Epithelial cell of proximal tubule (primary cell): ENCODE measurements around the gene CAMLG. TPM values are rescaled to one million over a fixed set of nuclear protein-coding genes. Genes with fewer than 3 reads are reported as not detected.

Experiments used
- DNase-seq: peaks from one replicate; pipeline ENCODE4 v3.0.0-alpha.2; 2011; ENCODE audit warnings: low read depth
- H3K4me3 ChIP-seq: 2 replicates; pipeline ENCODE4 v1.5.1; 2011; ENCODE audit warnings: low read depth, mild to moderate bottlenecking, low read length
- CTCF ChIP-seq: conservative IDR thresholded peaks from 2 replicates; pipeline ENCODE4 v1.5.1; 2012; ENCODE audit warnings: low read depth, mild to moderate bottlenecking, low read length
- total RNA-seq: library from RNA; depleted of rRNA; stranded (reverse); fragments of >200 nt; gene quantifications from 2 replicates; pipeline ENCODE4 v1.2.3, GENCODE V29; 2015

The CAMLG gene
- total RNA-seq, 1 donor from 2014 or later, result 24.8 TPM

- TF ChIP-seq CTCF, result no peak
- H3K4me3 ChIP-seq, result no peak overlapping the region
- no peak for DNase-seq
Measured at GRCh38 chr5:134732819-134733218, 5.5 kb upstream of the CAMLG start.

- TF ChIP-seq CTCF, result no peak
- DNase-seq, result no peak
- no peak overlapping the region for H3K4me3 ChIP-seq
Measured at GRCh38 chr5:134735243-134735642, 3.1 kb upstream of the CAMLG start.

- DNase-seq, result no peak
Measured at GRCh38 chr5:134736173-134736812, 2.1 kb upstream of the CAMLG start.

GRCh38 chr5:134738963-134739661 is 764 bp downstream of the CAMLG start:
- peak overlapping the region; percentile 88 for H3K4me3 ChIP-seq
- DNase-seq, result peak; percentile 31
- peak; percentile 12 for TF ChIP-seq CTCF

More at GRCh38 chr5:134736173-134736812, 2.1 kb upstream of the CAMLG start:
- no peak overlapping the region for H3K4me3 ChIP-seq
- no peak for TF ChIP-seq CTCF

GRCh38 chr5:134741052-134741451 is 2.7 kb downstream of the CAMLG start:
- TF ChIP-seq CTCF, result no peak
- DNase-seq, result no peak
- no peak overlapping the region for H3K4me3 ChIP-seq

GRCh38 chr5:134742134-134742533 is 3.8 kb downstream of the CAMLG start:
- H3K4me3 ChIP-seq, result no peak overlapping the region
- no peak for TF ChIP-seq CTCF
- DNase-seq, result no peak

GRCh38 chr5:134749415-134749814 is 11.1 kb downstream of the CAMLG start:
- peak; percentile 41 for DNase-seq
- TF ChIP-seq CTCF, result no peak
- no peak overlapping the region for H3K4me3 ChIP-seq
